ENCODE results near the gene LHFPL2.

LHFPL2 gene

GRCh38 chr5:78547183-78547582 lies 101.4 kb downstream of the LHFPL2 start:
- no peak for DNase-seq (ENCODE audit: low read depth in 4 of 4, low spot score in 1 of 4)

GRCh38 chr5:78546276-78546996 lies 102.1 kb downstream of the LHFPL2 start:
- no peak for DNase-seq (ENCODE audit: low read depth in 4 of 4, low spot score in 1 of 4)

- DNase-seq (ENCODE audit: low read depth in 4 of 4, low spot score in 1 of 4): no peak
These were observed 103.2 kb downstream of the LHFPL2 start for GRCh38 chr5:78545406-78545805.

- DNase-seq (ENCODE audit: low read depth in 4 of 4, low spot score in 1 of 4): no peak
These were observed 103.9 kb downstream of the LHFPL2 start for GRCh38 chr5:78544561-78545201.

- DNase-seq (ENCODE audit: low read depth in 4 of 4, low spot score in 1 of 4): no peak
These were observed 104.7 kb downstream of the LHFPL2 start for GRCh38 chr5:78543916-78544315.

GRCh38 chr5:78543292-78543691 lies 105.3 kb downstream of the LHFPL2 start:
- DNase-seq (ENCODE audit: low read depth in 4 of 4, low spot score in 1 of 4): no peak

GRCh38 chr5:78542321-78542840 lies 106.2 kb downstream of the LHFPL2 start:
- DNase-seq (ENCODE audit: low read depth in 4 of 4, low spot score in 1 of 4): no peak

- DNase-seq (ENCODE audit: low read depth in 4 of 4, low spot score in 1 of 4): no peak
These were observed 107.4 kb downstream of the LHFPL2 start for GRCh38 chr5:78541086-78541654.

- DNase-seq (ENCODE audit: low read depth in 4 of 4, low spot score in 1 of 4): no peak
These were observed 108.1 kb downstream of the LHFPL2 start for GRCh38 chr5:78540335-78541085.

- no peak for DNase-seq (ENCODE audit: low read depth in 4 of 4, low spot score in 1 of 4)
These were observed 110.2 kb downstream of the LHFPL2 start for GRCh38 chr5:78538240-78538850.

- DNase-seq (ENCODE audit: low read depth in 4 of 4, low spot score in 1 of 4): no peak
These were observed 110.8 kb downstream of the LHFPL2 start for GRCh38 chr5:78537821-78538220.

- DNase-seq (ENCODE audit: low read depth in 4 of 4, low spot score in 1 of 4): no peak
These were observed 111.2 kb downstream of the LHFPL2 start for GRCh38 chr5:78537411-78537810.

GRCh38 chr5:78536661-78537196 lies 111.8 kb downstream of the LHFPL2 start:
- no peak for DNase-seq (ENCODE audit: low read depth in 4 of 4, low spot score in 1 of 4)

GRCh38 chr5:78534905-78535200 lies 113.7 kb downstream of the LHFPL2 start:
- no peak for DNase-seq (ENCODE audit: low read depth in 4 of 4, low spot score in 1 of 4)

GRCh38 chr5:78534148-78534904 lies 114.2 kb downstream of the LHFPL2 start:
- no peak for DNase-seq (ENCODE audit: low read depth in 4 of 4, low spot score in 1 of 4)

- no peak for DNase-seq (ENCODE audit: low read depth in 4 of 4, low spot score in 1 of 4)
These were observed 115.2 kb downstream of the LHFPL2 start for GRCh38 chr5:78533356-78533755.

- DNase-seq (ENCODE audit: low read depth in 4 of 4, low spot score in 1 of 4): no peak
These were observed 118.1 kb downstream of the LHFPL2 start for GRCh38 chr5:78530342-78531096.

GRCh38 chr5:78527925-78528324 lies 120.6 kb downstream of the LHFPL2 start:
- no peak for DNase-seq (ENCODE audit: low read depth in 4 of 4, low spot score in 1 of 4)

- no peak for DNase-seq (ENCODE audit: low read depth in 4 of 4, low spot score in 1 of 4)
These were observed 121.3 kb downstream of the LHFPL2 start for GRCh38 chr5:78527054-78527859.
